Measurements from ENCODE around the gene STN1. TPM values are rescaled to one million over a fixed set of nuclear protein-coding genes. Genes with fewer than 3 reads are reported as not detected.
A peak's percentile ranks its signal among the peaks of the same experiment; 100 is the strongest.

STN1 gene
- total and polyA plus RNA-seq, 7 donors = 15.3 to 22.7 (median 18.3) TPM

DNA sequence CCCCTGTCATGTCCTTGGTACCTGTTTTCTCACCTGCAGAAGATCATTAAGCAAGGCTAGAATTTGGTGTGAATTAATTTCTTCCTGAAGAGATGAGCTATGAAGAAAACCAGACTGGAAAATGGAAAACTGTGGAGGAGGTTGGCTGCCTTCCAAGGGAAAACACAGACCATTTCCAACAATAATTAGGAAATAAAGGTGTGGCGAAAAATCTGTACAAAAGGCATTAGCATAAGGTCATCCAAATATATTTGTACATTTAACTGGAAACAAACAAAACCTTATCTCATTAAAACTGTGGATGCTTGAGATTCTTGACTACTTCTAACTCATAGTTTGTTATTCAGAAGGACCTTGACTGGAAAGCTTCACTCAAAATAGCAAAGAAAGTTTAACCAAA lies 1.7 kb downstream of the STN1 start:
- peaks cover 0 to 9% of the 10 kb centered on the region in 2 donors for H3K36me3 ChIP-seq (ENCODE audit: insufficient read depth in 1 of 2, low read depth in 1 of 2)
- H3K9me3 ChIP-seq = no peaks in the 10 kb centered on the region
- H3K27me3 ChIP-seq (ENCODE audit: insufficient read depth in 3 of 3, low read length in 2 of 3) = no peaks in the 10 kb centered on the region
- ATAC-seq (no peak), DNase-seq (no peak)
- H3K27ac ChIP-seq = peak overlapping the region; percentile 95
- H3K4me3 ChIP-seq = peak overlapping the region; percentile 79
- TF ChIP-seq CTCF (IDR thresholded peaks at IDR 0.05) = no peak
- intact Hi-C loops (cut with DNase I) = no loop called here
- WGBS, 3 donors = 31 to 45% (median 36%) methylated on average over 1 of the region's 1 CpG
- peaks cover 26% of the 10 kb centered on the region for H3K4me1 ChIP-seq

- DNase-seq (no peak), ATAC-seq (no peak)
- peak overlapping the region; percentile 95 for H3K27ac ChIP-seq
- intact Hi-C loops (cut with DNase I) = no loop called here
- no peak for TF ChIP-seq CTCF (IDR thresholded peaks at IDR 0.05)
- H3K27me3 ChIP-seq (ENCODE audit: insufficient read depth in 3 of 3, low read length in 2 of 3) = no peaks in the 10 kb centered on the region
- H3K9me3 ChIP-seq = no peaks in the 10 kb centered on the region
- H3K36me3 ChIP-seq (ENCODE audit: insufficient read depth in 1 of 2, low read depth in 1 of 2) = peaks cover 0 to 9% of the 10 kb centered on the region in 2 donors
- 59 to 69% (median 69%) methylated on average over 6 of the region's 6 CpGs for WGBS, 3 donors
- peak overlapping the region; percentile 79 for H3K4me3 ChIP-seq
- peaks cover 31% of the 10 kb centered on the region for H3K4me1 ChIP-seq
Measured at GRCh38 chr10:103915796-103916195, 2.2 kb downstream of the STN1 start.

DNA sequence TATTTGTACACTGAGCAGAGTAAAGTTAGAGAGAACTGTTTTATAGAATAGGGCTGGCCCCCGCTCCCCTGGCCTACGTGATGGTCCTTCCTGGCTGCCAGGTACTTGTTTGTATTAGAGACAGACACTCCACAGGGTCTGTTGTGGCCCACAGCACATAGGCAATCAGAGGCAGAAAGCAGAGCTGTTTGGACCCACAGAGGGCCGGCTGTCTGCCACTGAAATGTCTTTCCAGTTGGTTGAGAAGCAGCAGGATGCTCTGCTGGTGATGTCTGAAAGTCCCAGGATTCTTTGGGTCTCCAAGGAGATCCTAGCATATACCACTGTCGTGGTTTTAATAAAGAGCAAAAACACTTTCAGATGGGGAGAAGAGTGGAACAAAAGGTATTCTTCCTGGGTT lies 5.2 kb downstream of the STN1 start:
- no peaks in the 10 kb centered on the region for H3K9me3 ChIP-seq
- no peak for TF ChIP-seq CTCF (IDR thresholded peaks at IDR 0.05)
- peaks cover 44% of the 10 kb centered on the region for H3K4me1 ChIP-seq
- no peak overlapping the region for H3K4me3 ChIP-seq
- H3K27me3 ChIP-seq (ENCODE audit: insufficient read depth in 3 of 3, low read length in 2 of 3) = no peaks in the 10 kb centered on the region
- ATAC-seq = no peak
- intact Hi-C loops (cut with DNase I) = loop anchor here in 1 of 2 donors (5.0 kb wide), 1 partner anchor 210 kb away; the partner anchor contains the start of gene SFR1
- no peak for DNase-seq
- no peak overlapping the region for H3K27ac ChIP-seq
- H3K36me3 ChIP-seq (ENCODE audit: insufficient read depth in 1 of 2, low read depth in 1 of 2) = peaks cover 2 to 9% of the 10 kb centered on the region in 2 donors
- 88 to 95% (median 94%) methylated on average over 4 of the region's 4 CpGs for WGBS, 3 donors

DNA sequence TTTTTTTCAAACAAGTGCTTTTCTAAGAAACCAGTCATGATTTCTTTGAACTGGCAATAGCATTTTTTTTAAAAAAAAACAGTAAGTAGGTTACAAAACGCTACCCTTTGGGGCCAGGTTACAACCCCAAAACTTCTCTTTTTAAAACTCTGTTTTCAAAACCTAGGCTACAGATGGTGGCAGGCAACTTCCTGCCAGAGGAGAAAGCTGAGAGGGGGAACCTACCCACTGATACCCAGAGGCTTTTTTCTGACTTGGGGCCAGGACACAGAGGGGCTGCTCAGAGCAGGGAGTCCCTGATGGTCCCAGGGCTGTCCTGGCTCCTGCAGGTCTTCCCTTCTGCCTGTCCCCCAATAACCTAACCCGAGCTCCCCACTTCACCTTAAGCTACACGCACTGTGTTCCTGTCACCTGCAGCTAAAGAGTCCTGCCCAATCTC lies 6.9 kb downstream of the STN1 start:
- Histone ChIP-seq H3K9me3 (no peaks in the 10 kb centered on the region), H3K36me3 (ENCODE audit: insufficient read depth in 1 of 2, low read depth in 1 of 2) (peaks cover 2 to 9% of the 10 kb centered on the region in 2 donors), H3K4me3 (no peak overlapping the region), H3K27ac (peak overlapping the region; percentile 25), H3K4me1 (peaks cover 31% of the 10 kb centered on the region), H3K27me3 (ENCODE audit: insufficient read depth in 3 of 3, low read length in 2 of 3) (no peaks in the 10 kb centered on the region)
- TF ChIP-seq CTCF (IDR thresholded peaks at IDR 0.05) = no peak
- ATAC-seq = no peak
- intact Hi-C loops (cut with DNase I) = loop anchor here in 1 of 2 donors (5.0 kb wide), 1 partner anchor 211 kb away; the partner anchor contains the start of gene SFR1
- DNase-seq = no peak
- 77 to 87% (median 86%) methylated on average over 3 of the region's 3 CpGs for WGBS, 3 donors
